ENCODE results near the gene EAF1. TPM values are rescaled to one million over a fixed set of nuclear protein-coding genes. Genes with fewer than 3 reads are reported as not detected.
"Not testable (repeated sequence)": the region's sequence is repeated elsewhere in the genome, so short reads cannot be mapped to it uniquely, and the experiment has no call there.

Gene EAF1
- polyA plus RNA-seq, 3 donors = 9.0 to 44.0 (median 9.1) TPM

DNA sequence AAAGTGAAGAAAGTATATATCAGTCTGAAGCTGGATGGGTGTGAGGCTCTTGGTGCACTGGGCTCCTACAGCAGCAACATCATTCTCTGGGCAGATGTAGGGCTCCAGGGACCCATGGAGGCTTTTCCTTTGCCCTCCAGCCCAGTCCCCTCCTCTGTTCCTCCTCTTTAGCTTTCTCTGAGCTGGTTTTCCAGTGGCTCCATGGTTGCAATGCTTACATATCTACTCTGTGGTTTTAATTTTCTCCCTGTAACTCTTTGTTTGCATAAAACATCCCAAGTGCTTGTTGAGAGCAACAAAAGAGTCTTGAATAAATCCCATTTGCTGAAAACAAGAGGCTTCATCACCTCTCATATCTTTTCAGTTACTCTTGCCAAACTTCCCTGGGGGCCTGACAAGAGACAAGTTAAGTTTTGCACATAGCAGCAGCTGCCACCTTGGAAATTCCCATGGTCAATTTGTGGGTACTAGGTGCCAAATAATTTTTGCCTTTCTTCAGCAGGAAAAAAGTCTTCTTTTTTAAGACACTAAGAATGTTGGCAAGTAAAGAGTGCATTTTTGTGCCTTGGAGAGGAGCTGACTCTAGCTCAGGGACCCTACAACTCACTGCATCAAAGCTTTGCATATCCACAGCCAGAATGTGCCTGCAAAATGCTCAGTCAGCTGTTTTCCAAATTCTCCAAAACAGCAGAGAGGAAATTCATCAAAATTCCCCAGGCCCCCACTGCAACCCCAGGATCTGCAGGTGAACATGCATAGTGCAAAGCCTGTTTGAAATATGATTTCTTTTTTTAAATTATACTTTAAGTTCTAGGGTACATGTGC is 52.2 kb downstream of the EAF1 start:
- no peaks in the 10 kb centered on the region for H3K27me3 Mint-ChIP-seq (ENCODE audit: low read depth in 3 of 3)
- peaks cover 0 to 7% (median 0%) of the 10 kb centered on the region in 7 donors for H3K9me3 Mint-ChIP-seq
- Histone ChIP-seq H3K9ac (ENCODE audit: insufficient read depth, low read length, poor library complexity, severe bottlenecking) (no peak overlapping the region), H4K20me1 (ENCODE audit: insufficient read depth, low read length) (no peaks in the 10 kb centered on the region), H3K79me2 (ENCODE audit: insufficient read depth, low read length) (no peaks in the 10 kb centered on the region), H3K9me3 (replicated peaks in 1 of 2; ENCODE audit: control insufficient read depth in 1 of 2, insufficient read depth in 1 of 2, low read length in 2 of 2) (no peaks in the 10 kb centered on the region), H3K36me3 (replicated peaks in 1 of 2; ENCODE audit: control insufficient read depth in 1 of 2, insufficient read depth in 2 of 2, low read length in 2 of 2) (no peaks in the 10 kb centered on the region), H3K4me1 (ENCODE audit: control insufficient read depth in 1 of 2, insufficient read depth in 2 of 2, low read length in 2 of 2) (peaks cover 0 to 5% of the 10 kb centered on the region in 2 donors), H3K27ac (ENCODE audit: low read depth in 1 of 2, low read length in 2 of 2) (no peak overlapping the region), H2AFZ (ENCODE audit: insufficient read depth, low read depth, low read length, poor library complexity, severe bottlenecking) (no peak overlapping the region), H3K4me3 (replicated peaks in 1 of 3; ENCODE audit: low read depth in 2 of 3, low read length in 3 of 3) (no peak overlapping the region), H3K4me2 (replicated peaks; ENCODE audit: extremely low read depth, low read length, poor library complexity, severe bottlenecking) (no peak overlapping the region), H3K27me3 (ENCODE audit: control insufficient read depth in 2 of 2, insufficient read depth in 2 of 2, low read length in 2 of 2) (no peaks in the 10 kb centered on the region)
- no peak for DNase-seq
- H3K27ac Mint-ChIP-seq = no peak overlapping the region
- H3K36me3 Mint-ChIP-seq = no peaks in the 10 kb centered on the region
- TF ChIP-seq, protein P1, sequence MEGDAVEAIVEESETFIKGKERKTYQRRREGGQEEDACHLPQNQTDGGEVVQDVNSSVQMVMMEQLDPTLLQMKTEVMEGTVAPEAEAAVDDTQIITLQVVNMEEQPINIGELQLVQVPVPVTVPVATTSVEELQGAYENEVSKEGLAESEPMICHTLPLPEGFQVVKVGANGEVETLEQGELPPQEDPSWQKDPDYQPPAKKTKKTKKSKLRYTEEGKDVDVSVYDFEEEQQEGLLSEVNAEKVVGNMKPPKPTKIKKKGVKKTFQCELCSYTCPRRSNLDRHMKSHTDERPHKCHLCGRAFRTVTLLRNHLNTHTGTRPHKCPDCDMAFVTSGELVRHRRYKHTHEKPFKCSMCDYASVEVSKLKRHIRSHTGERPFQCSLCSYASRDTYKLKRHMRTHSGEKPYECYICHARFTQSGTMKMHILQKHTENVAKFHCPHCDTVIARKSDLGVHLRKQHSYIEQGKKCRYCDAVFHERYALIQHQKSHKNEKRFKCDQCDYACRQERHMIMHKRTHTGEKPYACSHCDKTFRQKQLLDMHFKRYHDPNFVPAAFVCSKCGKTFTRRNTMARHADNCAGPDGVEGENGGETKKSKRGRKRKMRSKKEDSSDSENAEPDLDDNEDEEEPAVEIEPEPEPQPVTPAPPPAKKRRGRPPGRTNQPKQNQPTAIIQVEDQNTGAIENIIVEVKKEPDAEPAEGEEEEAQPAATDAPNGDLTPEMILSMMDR (IDR thresholded peaks at IDR 0.05) = no peak
- intact Hi-C loops (cut with micrococcal nuclease) = no loop called here
- peaks cover 8% of the 10 kb centered on the region for H3K4me1 Mint-ChIP-seq
- H3K4me3 Mint-ChIP-seq = no peak overlapping the region

DNA sequence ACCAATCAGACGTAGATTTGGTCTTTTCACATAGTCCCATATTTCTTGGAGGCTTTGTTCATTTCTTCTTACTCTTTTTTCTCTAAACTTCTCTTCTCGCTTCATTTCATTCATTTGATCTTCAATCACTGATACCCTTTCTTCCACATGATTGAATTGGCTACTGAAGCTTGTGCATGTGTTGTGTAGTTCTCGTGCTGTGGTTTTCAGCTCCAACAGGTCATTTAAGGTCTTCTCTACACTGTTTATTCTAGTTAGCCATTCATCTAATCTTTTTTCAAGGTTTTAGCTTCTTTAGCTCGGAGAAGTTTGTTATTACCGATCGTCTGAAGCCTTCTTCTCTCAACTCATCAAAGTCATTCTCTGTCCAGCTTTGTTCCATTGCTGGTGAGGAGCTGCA is 57.2 kb downstream of the EAF1 start:
- H4K20me1 ChIP-seq (ENCODE audit: insufficient read depth, low read length); H3K4me2 ChIP-seq (replicated peaks; ENCODE audit: extremely low read depth, low read length, poor library complexity, severe bottlenecking); H2AFZ ChIP-seq (ENCODE audit: insufficient read depth, low read depth, low read length, poor library complexity, severe bottlenecking); H3K27me3 ChIP-seq (ENCODE audit: control insufficient read depth in 2 of 2, insufficient read depth in 2 of 2, low read length in 2 of 2); H3K9ac ChIP-seq (ENCODE audit: insufficient read depth, low read length, poor library complexity, severe bottlenecking); intact Hi-C loops (cut with micrococcal nuclease); H3K27ac ChIP-seq (ENCODE audit: low read depth in 1 of 2, low read length in 2 of 2); H3K79me2 ChIP-seq (ENCODE audit: insufficient read depth, low read length); H3K36me3 ChIP-seq (replicated peaks in 1 of 2; ENCODE audit: control insufficient read depth in 1 of 2, insufficient read depth in 2 of 2, low read length in 2 of 2); DNase-seq; H3K27ac Mint-ChIP-seq; H3K9me3 ChIP-seq (replicated peaks in 1 of 2; ENCODE audit: control insufficient read depth in 1 of 2, insufficient read depth in 1 of 2, low read length in 2 of 2); H3K4me3 ChIP-seq (replicated peaks in 1 of 3; ENCODE audit: low read depth in 2 of 3, low read length in 3 of 3); H3K27me3 Mint-ChIP-seq (ENCODE audit: low read depth in 3 of 3); H3K36me3 Mint-ChIP-seq; H3K4me1 Mint-ChIP-seq; H3K4me1 ChIP-seq (ENCODE audit: control insufficient read depth in 1 of 2, insufficient read depth in 2 of 2, low read length in 2 of 2); H3K4me3 Mint-ChIP-seq; H3K9me3 Mint-ChIP-seq: not testable (repeated sequence)
- WGBS (ENCODE audit: insufficient coverage) = no CpG with 5 or more reads among the region's 6 CpGs

Data from CD14-positive monocyte (primary cell).